NB4 (cell line): ENCODE measurements around the gene SLC39A10.
A peak's percentile ranks its signal among the peaks of the same experiment; 100 is the strongest.

Experiments used
- DNase-seq: peaks from one replicate; pipeline ENCODE4 v3.0.0; 2010; ENCODE audit warnings: low read depth
- H3K4me3 ChIP-seq: one replicate; pipeline ENCODE4 v1.5.1; 2011; ENCODE audit warnings: mild to moderate bottlenecking, low read depth, low read length, moderate library complexity
- CTCF ChIP-seq: IDR thresholded peaks from one replicate; pipeline ENCODE4 v1.5.1; 2012; ENCODE audit warnings: low read depth, low read length
- MAX ChIP-seq: IDR thresholded peaks from 2 replicates; pipeline ENCODE4 v1.6.1; 2011; ENCODE audit warnings: low read depth, low read length
- MYC ChIP-seq: IDR thresholded peaks from 2 replicates; pipeline ENCODE4 v1.6.1; 2011; ENCODE audit warnings: low read depth, low read length
- POLR2A ChIP-seq: IDR thresholded peaks from 2 replicates; pipeline ENCODE4 v1.6.1; 2011; ENCODE audit warnings: mild to moderate bottlenecking; ENCODE audit not compliant: insufficient read length; ENCODE audit errors: extremely low read depth

The SLC39A10 gene

GRCh38 chr2:195695002-195695631 lies 38.1 kb downstream of the SLC39A10 start:
- TF ChIP-seq CTCF = no peak
- TF ChIP-seq MAX = no peak
- TF ChIP-seq MYC = no peak
- TF ChIP-seq POLR2A = no peak

GRCh38 chr2:195696012-195696411 lies 39.0 kb downstream of the SLC39A10 start:
- TF ChIP-seq MYC = no peak
- no peak for TF ChIP-seq MAX
- no peak for TF ChIP-seq POLR2A
- no peak for TF ChIP-seq CTCF
- DNase-seq = no peak
- H3K4me3 ChIP-seq = no peak overlapping the region

More at GRCh38 chr2:195695002-195695631, 38.1 kb downstream of the SLC39A10 start:
- H3K4me3 ChIP-seq = no peak overlapping the region
- DNase-seq = peak; percentile 35

GRCh38 chr2:195697681-195698220 lies 40.7 kb downstream of the SLC39A10 start:
- no peak for DNase-seq
- H3K4me3 ChIP-seq = no peak overlapping the region
- TF ChIP-seq MYC (no peak), MAX (no peak), CTCF (no peak), POLR2A (no peak)

- DNase-seq = no peak
- H3K4me3 ChIP-seq = no peak overlapping the region
- TF ChIP-seq MAX = no peak
- no peak for TF ChIP-seq MYC
- no peak for TF ChIP-seq CTCF
- no peak for TF ChIP-seq POLR2A
Observed at GRCh38 chr2:195700480-195700879, 43.5 kb downstream of the SLC39A10 start.

GRCh38 chr2:195706161-195706900 lies 49.3 kb downstream of the SLC39A10 start:
- no peak for TF ChIP-seq MYC
- no peak for TF ChIP-seq CTCF
- no peak for TF ChIP-seq MAX
- no peak for TF ChIP-seq POLR2A
- H3K4me3 ChIP-seq = no peak overlapping the region
- no peak for DNase-seq
